ENCODE measurements around the gene NDUFB10.
A peak's percentile ranks its signal among the peaks of the same experiment; 100 is the strongest.

DNA sequence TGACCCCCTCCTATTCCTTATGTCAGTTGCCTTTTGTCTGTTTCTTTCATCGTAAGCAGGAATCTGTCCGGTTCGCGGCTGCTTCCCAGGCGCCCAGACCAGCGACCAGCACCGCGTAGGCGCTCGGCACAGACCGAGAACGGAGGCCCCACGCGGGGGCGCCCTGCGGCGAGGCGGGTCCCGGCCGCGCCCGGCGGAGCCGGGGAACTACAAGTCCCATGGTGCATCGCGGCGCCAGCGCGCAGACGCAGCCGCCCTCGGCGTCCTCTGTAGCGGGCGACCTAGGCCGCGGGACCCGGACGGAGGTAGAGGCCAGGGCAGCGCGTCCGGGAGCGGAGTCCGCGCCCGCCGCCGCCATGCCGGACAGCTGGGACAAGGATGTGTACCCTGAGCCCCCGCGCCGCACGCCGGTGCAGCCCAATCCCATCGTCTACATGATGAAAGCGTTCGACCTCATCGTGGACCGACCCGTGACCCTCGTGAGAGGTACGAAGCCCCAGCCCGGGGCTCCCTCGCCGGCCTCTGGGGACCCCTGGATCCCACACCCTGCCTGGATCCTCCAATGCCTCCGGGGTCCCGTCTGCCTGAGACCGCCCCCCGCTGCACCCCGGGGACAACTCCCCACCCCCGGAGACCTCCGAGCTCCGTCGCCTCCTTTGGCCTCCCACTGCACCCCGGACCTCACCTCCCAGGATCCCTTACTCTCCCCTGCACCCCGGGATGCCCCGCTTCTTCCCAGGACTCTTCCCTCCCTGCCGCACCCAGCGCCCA lies at the start of gene NDUFB10:
- TF ChIP-seq, protein P1, sequence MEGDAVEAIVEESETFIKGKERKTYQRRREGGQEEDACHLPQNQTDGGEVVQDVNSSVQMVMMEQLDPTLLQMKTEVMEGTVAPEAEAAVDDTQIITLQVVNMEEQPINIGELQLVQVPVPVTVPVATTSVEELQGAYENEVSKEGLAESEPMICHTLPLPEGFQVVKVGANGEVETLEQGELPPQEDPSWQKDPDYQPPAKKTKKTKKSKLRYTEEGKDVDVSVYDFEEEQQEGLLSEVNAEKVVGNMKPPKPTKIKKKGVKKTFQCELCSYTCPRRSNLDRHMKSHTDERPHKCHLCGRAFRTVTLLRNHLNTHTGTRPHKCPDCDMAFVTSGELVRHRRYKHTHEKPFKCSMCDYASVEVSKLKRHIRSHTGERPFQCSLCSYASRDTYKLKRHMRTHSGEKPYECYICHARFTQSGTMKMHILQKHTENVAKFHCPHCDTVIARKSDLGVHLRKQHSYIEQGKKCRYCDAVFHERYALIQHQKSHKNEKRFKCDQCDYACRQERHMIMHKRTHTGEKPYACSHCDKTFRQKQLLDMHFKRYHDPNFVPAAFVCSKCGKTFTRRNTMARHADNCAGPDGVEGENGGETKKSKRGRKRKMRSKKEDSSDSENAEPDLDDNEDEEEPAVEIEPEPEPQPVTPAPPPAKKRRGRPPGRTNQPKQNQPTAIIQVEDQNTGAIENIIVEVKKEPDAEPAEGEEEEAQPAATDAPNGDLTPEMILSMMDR (conservative IDR thresholded peaks at IDR 0.05) = peak; percentile 68; the same call in 1 of the 2 replicates
- TF ChIP-seq EZH2 (IDR thresholded peaks at IDR 0.05; ENCODE audit: low read depth) = no peak
